Measurements from ENCODE around the gene MACC1. TPM values are rescaled to one million over a fixed set of nuclear protein-coding genes. Genes with fewer than 3 reads are reported as not detected.

Gene MACC1
- polyA plus RNA-seq, 5 donors = 5.4 to 15.8 (median 9.8) TPM

- DNase-seq = no peak
These were observed 31.2 kb downstream of the MACC1 start for GRCh38 chr7:20185988-20186387.

GRCh38 chr7:20183086-20183485, 34.1 kb downstream of the MACC1 start:
- no peak for DNase-seq

GRCh38 chr7:20176578-20177242, 40.5 kb downstream of the MACC1 start:
- no peak for DNase-seq

GRCh38 chr7:20173828-20174227, 43.4 kb downstream of the MACC1 start:
- no peak for DNase-seq

- DNase-seq = peak in 1 of 2 donors; percentile 36
These were observed 44.3 kb downstream of the MACC1 start for GRCh38 chr7:20172736-20173334.

GRCh38 chr7:20170633-20171032, 46.6 kb downstream of the MACC1 start:
- no peak for DNase-seq

GRCh38 chr7:20165146-20165510, 52.1 kb downstream of the MACC1 start:
- DNase-seq = no peak

GRCh38 chr7:20164425-20165145, 52.6 kb downstream of the MACC1 start:
- no peak for DNase-seq

GRCh38 chr7:20162665-20163064, 54.5 kb downstream of the MACC1 start:
- DNase-seq = no peak

- no peak for DNase-seq
These were observed 57.9 kb downstream of the MACC1 start for GRCh38 chr7:20159226-20159747.

- peak in 1 of 2 donors; percentile 7 for DNase-seq
These were observed 58.5 kb downstream of the MACC1 start for GRCh38 chr7:20158684-20159083.

- DNase-seq = no peak
These were observed 59.7 kb downstream of the MACC1 start for GRCh38 chr7:20157456-20157855.

- DNase-seq = no peak
These were observed 63.2 kb downstream of the MACC1 start for GRCh38 chr7:20153999-20154398.

GRCh38 chr7:20153567-20153966, 63.6 kb downstream of the MACC1 start:
- no peak for DNase-seq

GRCh38 chr7:20152511-20152910, 64.7 kb downstream of the MACC1 start:
- DNase-seq = no peak

GRCh38 chr7:20151708-20152456, 65.3 kb downstream of the MACC1 start:
- no peak for DNase-seq

- no peak for DNase-seq
These were observed 70.7 kb downstream of the MACC1 start for GRCh38 chr7:20146451-20146850.

- DNase-seq = no peak
These were observed 72.4 kb downstream of the MACC1 start for GRCh38 chr7:20144801-20145200.

- peak in 1 of 2 donors; percentile 15 for DNase-seq
These were observed 75.5 kb downstream of the MACC1 start for GRCh38 chr7:20141666-20142065.

GRCh38 chr7:20141002-20141345, 76.2 kb downstream of the MACC1 start:
- no peak for DNase-seq

- DNase-seq = no peak
These were observed 76.7 kb downstream of the MACC1 start for GRCh38 chr7:20140291-20141001.

- no peak for DNase-seq
These were observed 80.5 kb downstream of the MACC1 start for GRCh38 chr7:20136647-20137046.

Measured in right lung (tissue), 5 donors.